Activated B cell treated with CpG ODN at 0.5 μM for 24 hours (primary cell): ENCODE measurements around the gene SMCP. TPM values are rescaled to one million over a fixed set of nuclear protein-coding genes. Genes with fewer than 3 reads are reported as not detected.

ENCODE experiments used
- ATAC-seq: fragments of 200-7000 bp; cut with Tn5 transposase; one replicate; pipeline ENCODE4 v1.10.0; 2021; ENCODE audit warnings: low read depth, mild to moderate bottlenecking, moderate library complexity
- CTCF ChIA-PET: fragments of 350-600 bp; sonication (Branson Sonifier 250); formaldehyde crosslinking; loops from one replicate; lab custom pipeline; 2021; ENCODE audit warnings: antibody characterized with exemption; lab: Charles Lee
- POLR2A ChIA-PET: fragments of 350-600 bp; sonication (Branson Sonifier 250); formaldehyde crosslinking; loops from one replicate; lab custom pipeline; 2021; ENCODE audit warnings: antibody characterized with exemption; lab: Charles Lee
- DNase-seq: peaks from one replicate; pipeline ENCODE4 v3.0.0; 2022
- H3K27ac Mint-ChIP-seq: one replicate; pipeline ENCODE4 v1.8.0; 2020; ENCODE audit warnings: mixed read lengths
- H3K27me3 Mint-ChIP-seq: one replicate; pipeline ENCODE4 v1.8.0; 2021; ENCODE audit warnings: mixed read lengths
- H3K36me3 Mint-ChIP-seq: one replicate; pipeline ENCODE4 v1.8.0; 2021; ENCODE audit warnings: low read depth, mixed read lengths
- H3K4me1 Mint-ChIP-seq: one replicate; pipeline ENCODE4 v1.8.0; 2021; ENCODE audit warnings: mixed read lengths
- H3K4me3 Mint-ChIP-seq: one replicate; pipeline ENCODE4 v1.8.0; 2020; ENCODE audit warnings: mild to moderate bottlenecking, mixed read lengths
- H3K9me3 Mint-ChIP-seq: one replicate; pipeline ENCODE4 v1.8.0; 2020; ENCODE audit warnings: mixed read lengths
- intact Hi-C: fragments of 100-400 bp; cut with micrococcal nuclease; formaldehyde crosslinking; loops from one replicate; pipeline ENCODE4 v1.15.1; 2024
- total RNA-seq: library from RNA; stranded (reverse); gene quantifications from 2 replicates; pipeline ENCODE4 v1.2.3, GENCODE V29; 2022
- TF ChIP-seq, protein P1 (sequence below): fragments of 200-600 bp; IDR thresholded peaks from one replicate; pipeline ENCODE4 v1.8.0; 2022; ENCODE audit warnings: antibody characterized with exemption, mild to moderate bottlenecking

The SMCP gene
- total RNA-seq, 1 donor from 2014 or later, result not detected

DNA sequence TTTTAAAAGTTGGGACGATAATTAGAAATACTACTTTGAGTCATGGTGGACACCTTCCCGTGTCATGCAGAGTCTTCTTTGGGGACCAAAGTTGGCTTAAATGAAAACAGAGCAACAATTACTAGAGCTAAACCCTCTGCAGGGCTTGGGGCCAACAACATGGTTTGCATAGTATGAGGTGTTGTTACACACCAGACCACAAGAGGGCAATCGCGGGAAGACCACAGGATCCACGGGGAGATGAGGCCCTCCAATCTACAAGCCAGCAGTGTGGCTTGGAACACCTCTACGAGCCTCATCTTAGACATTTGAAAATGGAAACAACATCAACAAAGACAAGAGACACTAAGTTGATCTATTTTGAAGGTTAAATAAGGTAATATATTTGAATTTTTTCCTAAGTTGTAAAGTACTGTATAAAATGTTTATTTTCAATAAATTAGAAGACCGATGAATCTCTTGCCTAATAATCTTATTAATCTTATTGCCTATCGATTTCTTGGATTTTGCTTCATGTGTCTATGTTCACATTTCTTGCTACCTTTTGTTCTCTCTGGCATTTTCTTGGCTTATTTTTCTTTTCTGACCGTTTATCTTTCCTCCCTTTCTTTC lies 8.2 kb upstream of the SMCP start:
- intact Hi-C loops, result loop anchor here (1.0 kb wide), 1 partner anchor 353 kb away; no protein-coding TSS in a partner anchor
- no peak overlapping the region for H3K27ac Mint-ChIP-seq
- CTCF ChIA-PET, result interaction anchor here (0.6 to 1.8 kb wide), 5 partner anchors 318 to 421 kb away, joined by 3 to 8 read pairs (median 3); no protein-coding TSS in a partner anchor
- TF ChIP-seq, protein P1, sequence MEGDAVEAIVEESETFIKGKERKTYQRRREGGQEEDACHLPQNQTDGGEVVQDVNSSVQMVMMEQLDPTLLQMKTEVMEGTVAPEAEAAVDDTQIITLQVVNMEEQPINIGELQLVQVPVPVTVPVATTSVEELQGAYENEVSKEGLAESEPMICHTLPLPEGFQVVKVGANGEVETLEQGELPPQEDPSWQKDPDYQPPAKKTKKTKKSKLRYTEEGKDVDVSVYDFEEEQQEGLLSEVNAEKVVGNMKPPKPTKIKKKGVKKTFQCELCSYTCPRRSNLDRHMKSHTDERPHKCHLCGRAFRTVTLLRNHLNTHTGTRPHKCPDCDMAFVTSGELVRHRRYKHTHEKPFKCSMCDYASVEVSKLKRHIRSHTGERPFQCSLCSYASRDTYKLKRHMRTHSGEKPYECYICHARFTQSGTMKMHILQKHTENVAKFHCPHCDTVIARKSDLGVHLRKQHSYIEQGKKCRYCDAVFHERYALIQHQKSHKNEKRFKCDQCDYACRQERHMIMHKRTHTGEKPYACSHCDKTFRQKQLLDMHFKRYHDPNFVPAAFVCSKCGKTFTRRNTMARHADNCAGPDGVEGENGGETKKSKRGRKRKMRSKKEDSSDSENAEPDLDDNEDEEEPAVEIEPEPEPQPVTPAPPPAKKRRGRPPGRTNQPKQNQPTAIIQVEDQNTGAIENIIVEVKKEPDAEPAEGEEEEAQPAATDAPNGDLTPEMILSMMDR, result peak; percentile 99
- H3K4me1 Mint-ChIP-seq, result peaks cover 8% of the 10 kb centered on the region
- ATAC-seq (no peak), DNase-seq (peak; percentile 34)
- no peak overlapping the region for H3K4me3 Mint-ChIP-seq
- POLR2A ChIA-PET, result interaction anchor here (0.6 kb wide), 1 partner anchor 110 kb away, joined by 3 read pairs; no protein-coding TSS in a partner anchor
- H3K36me3 Mint-ChIP-seq, result no peaks in the 10 kb centered on the region
- H3K9me3 Mint-ChIP-seq, result no peaks in the 10 kb centered on the region
- no peaks in the 10 kb centered on the region for H3K27me3 Mint-ChIP-seq

DNA sequence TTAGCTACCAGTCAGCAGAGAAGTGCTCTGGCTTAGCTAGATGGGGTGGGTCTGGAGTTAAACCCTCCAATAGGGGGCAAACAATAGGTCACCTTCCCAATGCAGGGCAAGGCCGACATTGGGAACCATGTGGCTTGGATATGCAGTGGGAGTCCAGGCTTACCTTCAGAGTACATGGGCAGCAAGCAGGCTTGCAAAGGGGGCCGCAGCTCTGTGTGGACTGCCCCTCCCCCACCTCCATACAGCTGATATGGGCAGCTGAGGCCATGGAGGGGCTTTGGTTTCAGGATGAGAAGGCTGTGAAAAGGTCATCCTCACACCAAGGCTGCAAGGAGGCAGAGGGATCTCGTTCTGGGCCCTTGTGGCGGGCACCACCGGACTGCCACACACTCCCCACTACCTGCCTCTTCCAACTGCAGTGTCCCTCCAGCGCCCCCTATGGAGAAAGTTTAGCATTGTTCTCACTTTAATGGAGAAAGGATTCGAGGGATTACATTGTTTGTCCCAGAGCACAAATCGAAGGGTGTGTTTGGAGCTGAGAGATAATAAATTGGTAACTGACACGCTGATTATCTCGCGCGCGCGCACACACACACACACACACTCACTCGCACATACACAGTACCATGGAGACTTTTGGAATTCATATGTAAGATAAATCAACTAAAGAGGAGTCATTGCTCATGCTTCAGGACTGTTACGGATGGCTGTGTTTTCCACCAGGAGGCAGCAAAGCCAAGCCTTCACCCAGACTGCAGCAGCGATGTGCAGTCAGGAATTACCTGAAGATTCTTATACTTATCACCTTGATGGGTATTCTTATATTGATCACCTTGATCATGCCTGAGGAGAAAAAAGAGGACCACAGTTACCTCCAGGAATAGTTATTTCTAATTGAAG lies 7.0 kb upstream of the SMCP start:
- Mint-ChIP-seq H3K36me3 (no peaks in the 10 kb centered on the region), H3K4me1 (peaks cover 8% of the 10 kb centered on the region), H3K9me3 (no peaks in the 10 kb centered on the region), H3K4me3 (no peak overlapping the region), H3K27ac (no peak overlapping the region), H3K27me3 (peaks cover 7% of the 10 kb centered on the region)
- intact Hi-C loops, result no loop called here
- CTCF ChIA-PET, result interaction anchor here (0.7 to 1.8 kb wide), 3 partner anchors 15 to 407 kb away, joined by 3 to 8 read pairs (median 3); no protein-coding TSS in a partner anchor
- POLR2A ChIA-PET, result no interaction called here
- TF ChIP-seq, protein P1, result no peak
- ATAC-seq, result no peak
- no peak for DNase-seq

DNA sequence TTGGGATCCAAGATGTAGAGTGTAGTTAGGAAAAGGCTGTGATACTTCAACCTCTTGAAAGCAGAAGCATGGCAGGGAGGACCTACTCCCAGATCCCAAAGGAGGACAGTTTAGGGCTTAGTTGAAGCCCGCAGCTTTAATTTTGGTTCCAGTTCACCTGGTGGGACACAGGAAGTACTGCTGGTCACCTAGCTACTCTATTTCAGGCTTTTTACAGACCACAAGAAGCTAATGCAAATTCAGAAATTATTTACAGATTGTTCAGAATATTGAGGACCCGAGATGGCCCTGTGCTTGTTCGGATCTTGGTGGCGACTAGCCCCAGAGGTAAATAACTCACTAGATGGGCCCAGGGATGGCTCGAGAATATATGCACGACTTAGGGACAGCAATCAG lies 6.4 kb upstream of the SMCP start:
- Mint-ChIP-seq H3K4me1 (peaks cover 8% of the 10 kb centered on the region), H3K9me3 (no peaks in the 10 kb centered on the region), H3K27me3 (peaks cover 7% of the 10 kb centered on the region), H3K4me3 (no peak overlapping the region), H3K36me3 (no peaks in the 10 kb centered on the region), H3K27ac (no peak overlapping the region)
- intact Hi-C loops, result no loop called here
- ChIA-PET POLR2A (no interaction called here), CTCF (no interaction called here)
- DNase-seq (no peak), ATAC-seq (no peak)
- TF ChIP-seq, protein P1, result no peak

DNA sequence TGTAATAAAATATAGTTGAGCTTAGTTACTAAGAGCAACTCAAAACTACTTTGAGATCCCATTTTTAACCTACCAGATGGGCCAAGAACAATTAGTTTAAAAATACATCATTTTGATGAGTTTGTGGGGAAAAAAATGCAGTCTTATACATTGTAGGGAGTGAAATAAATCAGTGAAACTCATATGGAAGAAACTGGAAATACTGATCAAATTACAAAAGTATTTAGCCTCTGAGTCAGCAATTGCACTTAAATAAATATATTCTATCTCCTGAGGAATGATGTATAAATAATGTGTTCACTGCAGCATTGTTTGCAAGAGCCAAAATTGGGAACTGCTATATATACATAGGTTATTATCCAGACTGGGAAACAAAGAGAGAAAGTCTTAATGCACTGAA lies 4.6 kb upstream of the SMCP start:
- Mint-ChIP-seq H3K4me3 (no peak overlapping the region), H3K4me1 (peaks cover 8% of the 10 kb centered on the region), H3K27me3 (peaks cover 12% of the 10 kb centered on the region), H3K36me3 (no peaks in the 10 kb centered on the region), H3K27ac (no peak overlapping the region), H3K9me3 (no peaks in the 10 kb centered on the region)
- intact Hi-C loops, result no loop called here
- ATAC-seq (no peak), DNase-seq (no peak)
- POLR2A ChIA-PET, result no interaction called here
- CTCF ChIA-PET, result interaction anchor here (1.0 kb wide), 1 partner anchor 404 kb away, joined by 5 read pairs; no protein-coding TSS in a partner anchor
- TF ChIP-seq, protein P1, result no peak

DNA sequence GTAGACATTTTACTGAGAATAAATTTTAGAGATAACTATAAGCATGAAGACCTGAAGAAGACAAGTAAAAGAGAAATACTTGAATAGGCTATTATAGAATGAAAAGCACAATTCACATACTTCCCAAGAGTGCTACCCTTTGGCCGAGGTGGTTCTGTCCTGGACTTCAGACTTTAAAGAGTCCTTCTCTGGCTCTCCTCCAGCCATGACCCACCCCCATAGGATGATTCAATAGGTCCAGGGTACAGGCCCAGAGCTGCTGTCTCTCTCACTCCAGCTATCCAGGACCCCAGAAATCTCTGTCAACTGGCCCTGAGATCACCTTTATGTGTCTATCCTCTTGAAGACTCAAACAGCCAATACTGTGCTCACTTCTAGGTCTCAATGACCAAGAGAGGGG lies 1.3 kb upstream of the SMCP start:
- no peak for DNase-seq
- Mint-ChIP-seq H3K27me3 (peaks cover 12% of the 10 kb centered on the region), H3K4me1 (peaks cover 5% of the 10 kb centered on the region), H3K4me3 (no peak overlapping the region), H3K36me3 (no peaks in the 10 kb centered on the region), H3K27ac (no peak overlapping the region), H3K9me3 (no peaks in the 10 kb centered on the region)
- POLR2A ChIA-PET, result no interaction called here
- no peak for ATAC-seq
- CTCF ChIA-PET, result no interaction called here
- TF ChIP-seq, protein P1, result no peak
- intact Hi-C loops, result no loop called here
